WTC11 (cell line): Measurements from ENCODE around the gene RPP14. TPM values are rescaled to one million over a fixed set of nuclear protein-coding genes. Genes with fewer than 3 reads are reported as not detected.

Experiments
- ATAC-seq: fragments of 200-7000 bp; cut with Tn5 transposase; 2 replicates; pipeline ENCODE4 v1.10.0; 2021; ENCODE audit warnings: mild to moderate bottlenecking, moderate library complexity
- CTCF ChIA-PET: fragments of 300-600 bp; sonication (Branson Sonifier 250); formaldehyde crosslinking; loops from one replicate; lab custom pipeline; 2021; ENCODE audit warnings: antibody characterized with exemption; lab: Charles Lee
- POLR2A ChIA-PET: fragments of 350-600 bp; sonication (Branson Sonifier 250); formaldehyde crosslinking; loops from one replicate; lab custom pipeline; 2021; ENCODE audit warnings: antibody characterized with exemption; lab: Charles Lee
- DNase-seq: peaks from one replicate; pipeline ENCODE4 v3.0.0; 2021; ENCODE audit warnings: low spot score
- H3K27ac Mint-ChIP-seq: 2 replicates; pipeline ENCODE4 v1.8.0; 2021; ENCODE audit warnings: mixed read lengths
- H3K27me3 Mint-ChIP-seq: 2 replicates; pipeline ENCODE4 v1.8.0; 2021; ENCODE audit warnings: low read depth, mild to moderate bottlenecking, moderate library complexity, mixed read lengths
- H3K36me3 Mint-ChIP-seq: 2 replicates; pipeline ENCODE4 v1.8.0; 2021; ENCODE audit warnings: mixed read lengths
- H3K4me1 Mint-ChIP-seq: 2 replicates; pipeline ENCODE4 v1.8.0; 2022; ENCODE audit warnings: mixed read lengths
- H3K4me3 Mint-ChIP-seq: 2 replicates; pipeline ENCODE4 v1.8.0; 2021; ENCODE audit warnings: mild to moderate bottlenecking, moderate library complexity, mixed read lengths
- H3K9me3 Mint-ChIP-seq: 2 replicates; pipeline ENCODE4 v1.8.0; 2021; ENCODE audit warnings: mixed read lengths
- AR ChIP-seq: fragments of 250-450 bp; sonication (Bioruptor Pico); IDR thresholded peaks from 2 replicates; pipeline ENCODE4 v1.9.0; 2021; ENCODE audit warnings: mild to moderate bottlenecking
- ATF3 ChIP-seq: sonication (generic); formaldehyde crosslinking; conservative IDR thresholded peaks from 2 replicates; pipeline ENCODE4 v1.8.1; 2022; ENCODE audit warnings: mild to moderate bottlenecking, missing genetic modification reagents
- CBFB ChIP-seq: sonication (generic); formaldehyde crosslinking; IDR thresholded peaks from 2 replicates; pipeline ENCODE4 v1.8.1; 2022; ENCODE audit warnings: mild to moderate bottlenecking, low read depth, missing genetic modification reagents
- CDX4 ChIP-seq: fragments of 250-450 bp; sonication (Bioruptor Pico); IDR thresholded peaks from 2 replicates; pipeline ENCODE4 v1.9.0; 2021; ENCODE audit warnings: moderate library complexity, mild to moderate bottlenecking, inconsistent platforms, borderline replicate concordance
- CTCF ChIP-seq: fragments of 200-600 bp; IDR thresholded peaks from 2 replicates; pipeline ENCODE4 v1.8.0; 2022; ENCODE audit warnings: antibody characterized with exemption
- E2F5 ChIP-seq: sonication (generic); formaldehyde crosslinking; IDR thresholded peaks from 2 replicates; pipeline ENCODE4 v1.8.1; 2022; ENCODE audit warnings: mild to moderate bottlenecking, moderate library complexity, missing genetic modification reagents
- ELF4 ChIP-seq: sonication (generic); formaldehyde crosslinking; IDR thresholded peaks from 2 replicates; pipeline ENCODE4 v1.8.1; 2022; ENCODE audit warnings: low read depth, mild to moderate bottlenecking, moderate library complexity, missing genetic modification reagents
- FOXP1 ChIP-seq: sonication (generic); formaldehyde crosslinking; IDR thresholded peaks from 2 replicates; pipeline ENCODE4 v1.8.0; 2022; ENCODE audit warnings: missing genetic modification reagents, mild to moderate bottlenecking, moderate library complexity, borderline replicate concordance
- GRHL2 ChIP-seq: fragments of 250-450 bp; sonication (Bioruptor Pico); IDR thresholded peaks from 2 replicates; pipeline ENCODE4 v1.8.0; 2022; ENCODE audit warnings: mild to moderate bottlenecking, moderate library complexity; ENCODE audit not compliant: insufficient replicate concordance, severe bottlenecking
- GTF2I ChIP-seq: fragments of 250-450 bp; sonication (Bioruptor Pico); conservative IDR thresholded peaks from 2 replicates; pipeline ENCODE4 v1.4.0; 2021; ENCODE audit warnings: mild to moderate bottlenecking
- HMGXB4 ChIP-seq: sonication (generic); formaldehyde crosslinking; IDR thresholded peaks from 2 replicates; pipeline ENCODE4 v1.8.1; 2023; ENCODE audit warnings: mild to moderate bottlenecking, moderate library complexity, missing genetic modification reagents
- JAZF1 ChIP-seq: fragments of 250-450 bp; sonication (Bioruptor Pico); IDR thresholded peaks from 2 replicates; pipeline ENCODE4 v1.9.0; 2021; ENCODE audit warnings: moderate library complexity, mild to moderate bottlenecking, inconsistent platforms
- MLX ChIP-seq: sonication (generic); formaldehyde crosslinking; IDR thresholded peaks from 2 replicates; pipeline ENCODE4 v1.8.1; 2023; ENCODE audit warnings: mild to moderate bottlenecking, missing genetic modification reagents, moderate library complexity
- NFATC4 ChIP-seq: fragments of 250-450 bp; sonication (Bioruptor Pico); IDR thresholded peaks from 2 replicates; pipeline ENCODE4 v1.9.0; 2021; ENCODE audit warnings: mild to moderate bottlenecking
- NFYB ChIP-seq: sonication (generic); formaldehyde crosslinking; conservative IDR thresholded peaks from 2 replicates; pipeline ENCODE4 v1.8.0; 2022; ENCODE audit warnings: low read depth, missing genetic modification reagents
- NR2C2 ChIP-seq: sonication (generic); formaldehyde crosslinking; IDR thresholded peaks from 2 replicates; pipeline ENCODE4 v1.8.0; 2022; ENCODE audit warnings: mild to moderate bottlenecking, missing genetic modification reagents
- PREB ChIP-seq: sonication (generic); formaldehyde crosslinking; IDR thresholded peaks from 2 replicates; pipeline ENCODE4 v1.8.1; 2022; ENCODE audit warnings: mild to moderate bottlenecking, missing genetic modification reagents, moderate library complexity, borderline replicate concordance
- RELA ChIP-seq: sonication (generic); formaldehyde crosslinking; IDR thresholded peaks from 2 replicates; pipeline ENCODE4 v1.8.1; 2022; ENCODE audit warnings: missing genetic modification reagents, mild to moderate bottlenecking, borderline replicate concordance
- SOX15 ChIP-seq: fragments of 250-450 bp; sonication (Bioruptor Pico); IDR thresholded peaks from 2 replicates; pipeline ENCODE4 v1.9.0; 2021; ENCODE audit warnings: mild to moderate bottlenecking
- SP1 ChIP-seq: sonication (generic); formaldehyde crosslinking; conservative IDR thresholded peaks from 2 replicates; pipeline ENCODE4 v1.8.1; 2022; ENCODE audit warnings: missing genetic modification reagents
- TCF7 ChIP-seq: sonication (generic); formaldehyde crosslinking; IDR thresholded peaks from 2 replicates; pipeline ENCODE4 v1.8.0; 2022; ENCODE audit warnings: mild to moderate bottlenecking, low read depth, missing genetic modification reagents, moderate library complexity
- TEAD4 ChIP-seq: sonication (generic); formaldehyde crosslinking; IDR thresholded peaks from 2 replicates; pipeline ENCODE4 v1.8.0; 2022; ENCODE audit warnings: mild to moderate bottlenecking, missing genetic modification reagents
- ZNF121 ChIP-seq: sonication (generic); formaldehyde crosslinking; IDR thresholded peaks from 2 replicates; pipeline ENCODE4 v1.8.0; 2023; ENCODE audit warnings: missing genetic modification reagents
- ZNF232 ChIP-seq: sonication (generic); formaldehyde crosslinking; IDR thresholded peaks from 2 replicates; pipeline ENCODE4 v1.8.0; 2022; ENCODE audit warnings: mild to moderate bottlenecking, missing genetic modification reagents
- ZNF263 ChIP-seq: sonication (generic); formaldehyde crosslinking; IDR thresholded peaks from 2 replicates; pipeline ENCODE4 v1.8.1; 2022; ENCODE audit warnings: low read depth, mild to moderate bottlenecking, moderate library complexity, missing genetic modification reagents
- ZNF281 ChIP-seq: sonication (generic); formaldehyde crosslinking; IDR thresholded peaks from 2 replicates; pipeline ENCODE4 v1.8.0; 2023; ENCODE audit warnings: mild to moderate bottlenecking, missing genetic modification reagents
- total RNA-seq: library from RNA; stranded (reverse); gene quantifications from 3 replicates; pipeline ENCODE4 v1.2.3, GENCODE V29; 2021

The RPP14 gene
- total RNA-seq, 1 experiment from 2014 or later = 17.9 TPM

- TF ChIP-seq RELA (no peak), ATF3 (CRISPR knock-in tag) (no peak), HMGXB4 (CRISPR knock-in tag) (no peak), E2F5 (no peak), GRHL2 (CRISPR knock-in tag) (no peak), CDX4 (CRISPR knock-in tag) (no peak), ZNF263 (no peak), NFYB (CRISPR knock-in tag) (no peak), ZNF121 (CRISPR knock-in tag) (no peak), NFATC4 (CRISPR knock-in tag) (no peak), ZNF281 (no peak)
Measured at GRCh38 chr3:58350627-58351013, 44.6 kb downstream of the RPP14 start (continued).

- peak overlapping the region; percentile 43; the same call in 1 of the 2 replicates for H3K27ac Mint-ChIP-seq
- peak; percentile 83 for ATAC-seq
Measured at GRCh38 chr3:58351920-58352319, 45.9 kb downstream of the RPP14 start.

GRCh38 chr3:58352626-58353025 lies 46.6 kb downstream of the RPP14 start:
- Mint-ChIP-seq H3K36me3 (no peaks in the 10 kb centered on the region; the same call in 1 of the 2 replicates), H3K27me3 (no peaks in the 10 kb centered on the region), H3K4me1 (peaks cover 14% of the 10 kb centered on the region), H3K27ac (no peak overlapping the region), H3K9me3 (no peaks in the 10 kb centered on the region), H3K4me3 (no peak overlapping the region)
- DNase-seq = no peak
- ChIA-PET CTCF (interaction anchor here (0.6 to 3.1 kb wide), 9 partner anchors 17 to 178 kb away, joined by 3 to 16 read pairs (median 5); partner anchors contain the start of genes HTD2 and RPP14), POLR2A (no interaction called here)
- no peak for ATAC-seq
- no peak for TF ChIP-seq PREB
- TF ChIP-seq CTCF = no peak
- TF ChIP-seq AR = no peak
- no peak for TF ChIP-seq NR2C2
- TF ChIP-seq SP1 (CRISPR knock-in tag) = no peak

More at GRCh38 chr3:58351920-58352319, 45.9 kb downstream of the RPP14 start:
- TF ChIP-seq CBFB = no peak
- TF ChIP-seq JAZF1 = no peak
- no peak for TF ChIP-seq SOX15
- no peak for TF ChIP-seq FOXP1 (CRISPR knock-in tag)
- TF ChIP-seq TEAD4 = no peak
- TF ChIP-seq MLX (CRISPR knock-in tag) = no peak
- TF ChIP-seq TCF7 (CRISPR knock-in tag) = no peak
- TF ChIP-seq GTF2I = no peak
- TF ChIP-seq ELF4 = no peak
- TF ChIP-seq ZNF232 (CRISPR knock-in tag) = no peak
- ChIA-PET CTCF (interaction anchor here (0.6 to 3.1 kb wide), 9 partner anchors 18 to 178 kb away, joined by 3 to 16 read pairs (median 5); partner anchors contain the start of genes HTD2 and RPP14), POLR2A (no interaction called here)
- peaks cover 14% of the 10 kb centered on the region for H3K4me1 Mint-ChIP-seq
- H3K27me3 Mint-ChIP-seq = no peaks in the 10 kb centered on the region
- peak; percentile 15 for DNase-seq
- H3K4me3 Mint-ChIP-seq = no peak overlapping the region
- no peaks in the 10 kb centered on the region for H3K9me3 Mint-ChIP-seq
- H3K36me3 Mint-ChIP-seq = no peaks in the 10 kb centered on the region; the same call in 1 of the 2 replicates
